BE2C (cell line): ENCODE results near the gene PHLDB1.

Source experiments
- DNase-seq: peaks from one replicate; pipeline ENCODE4 v3.0.0-alpha.2; 2020
- H3K27me3 ChIP-seq: fragments of 250-450 bp; sonication (Bioruptor Pico); 2 replicates; pipeline ENCODE4 v1.5.1; 2020; ENCODE audit warnings: mild to moderate bottlenecking
- H3K36me3 ChIP-seq: fragments of 250-450 bp; sonication (Bioruptor Pico); 2 replicates; pipeline ENCODE4 v1.5.1; 2020; ENCODE audit warnings: mild to moderate bottlenecking
- H3K4me1 ChIP-seq: fragments of 250-450 bp; sonication (Bioruptor Pico); 2 replicates; pipeline ENCODE4 v1.5.1; 2020
- H3K4me3 ChIP-seq: 2 replicates; pipeline ENCODE4 v1.5.1; 2011; ENCODE audit warnings: low read depth, low read length
- H3K9me3 ChIP-seq: fragments of 250-450 bp; sonication (Bioruptor Pico); 2 replicates; pipeline ENCODE4 v1.5.1; 2020
- TF ChIP-seq, protein P1 (sequence below): IDR thresholded peaks from 2 replicates; pipeline ENCODE4 v1.5.1; 2012; ENCODE audit warnings: mild to moderate bottlenecking, low read depth, low read length

The PHLDB1 gene

GRCh38 chr11:118629761-118630661 lies 22.6 kb downstream of the PHLDB1 start:
- no peak for DNase-seq
- TF ChIP-seq, protein P1, sequence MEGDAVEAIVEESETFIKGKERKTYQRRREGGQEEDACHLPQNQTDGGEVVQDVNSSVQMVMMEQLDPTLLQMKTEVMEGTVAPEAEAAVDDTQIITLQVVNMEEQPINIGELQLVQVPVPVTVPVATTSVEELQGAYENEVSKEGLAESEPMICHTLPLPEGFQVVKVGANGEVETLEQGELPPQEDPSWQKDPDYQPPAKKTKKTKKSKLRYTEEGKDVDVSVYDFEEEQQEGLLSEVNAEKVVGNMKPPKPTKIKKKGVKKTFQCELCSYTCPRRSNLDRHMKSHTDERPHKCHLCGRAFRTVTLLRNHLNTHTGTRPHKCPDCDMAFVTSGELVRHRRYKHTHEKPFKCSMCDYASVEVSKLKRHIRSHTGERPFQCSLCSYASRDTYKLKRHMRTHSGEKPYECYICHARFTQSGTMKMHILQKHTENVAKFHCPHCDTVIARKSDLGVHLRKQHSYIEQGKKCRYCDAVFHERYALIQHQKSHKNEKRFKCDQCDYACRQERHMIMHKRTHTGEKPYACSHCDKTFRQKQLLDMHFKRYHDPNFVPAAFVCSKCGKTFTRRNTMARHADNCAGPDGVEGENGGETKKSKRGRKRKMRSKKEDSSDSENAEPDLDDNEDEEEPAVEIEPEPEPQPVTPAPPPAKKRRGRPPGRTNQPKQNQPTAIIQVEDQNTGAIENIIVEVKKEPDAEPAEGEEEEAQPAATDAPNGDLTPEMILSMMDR: no peak
- Histone ChIP-seq H3K27me3 (no peaks in the 10 kb centered on the region), H3K36me3 (peaks cover 49% of the 10 kb centered on the region), H3K4me1 (peaks cover 21% of the 10 kb centered on the region), H3K9me3 (no peaks in the 10 kb centered on the region), H3K4me3 (no peak overlapping the region)

DNA sequence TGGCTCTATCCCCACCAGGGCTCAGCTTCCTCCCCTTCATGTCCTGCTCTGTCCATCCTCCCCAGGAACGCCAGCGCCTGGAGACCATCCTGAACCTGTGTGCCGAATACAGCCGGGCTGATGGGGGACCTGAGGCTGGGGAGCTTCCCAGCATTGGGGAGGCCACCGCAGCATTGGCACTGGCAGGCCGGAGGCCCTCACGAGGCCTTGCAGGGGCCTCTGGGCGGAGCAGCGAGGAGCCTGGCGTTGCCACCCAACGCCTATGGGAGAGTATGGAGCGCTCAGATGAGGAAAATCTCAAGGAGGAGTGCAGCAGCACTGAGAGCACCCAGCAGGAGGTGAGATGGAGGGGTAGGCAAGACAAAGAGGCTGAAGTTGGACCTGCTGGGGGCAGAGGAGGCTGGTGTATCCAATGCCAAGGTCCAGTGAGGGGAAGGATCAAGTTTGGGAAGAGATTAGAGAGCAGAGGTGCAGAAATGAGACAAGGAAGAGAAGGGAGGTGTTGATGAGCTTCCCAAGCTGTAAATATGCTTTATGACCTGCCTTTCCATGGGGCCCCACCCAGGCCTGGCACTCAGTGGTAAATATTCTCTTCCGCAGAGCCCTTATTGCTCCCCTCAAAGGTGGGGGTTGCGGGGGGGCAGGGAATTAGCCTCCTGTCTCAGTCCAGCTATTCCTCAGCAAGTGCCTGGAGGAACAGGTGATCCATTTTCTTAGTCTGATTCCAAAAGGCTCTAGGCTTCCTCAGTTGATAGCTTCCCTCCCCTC lies 23.9 kb downstream of the PHLDB1 start:
- TF ChIP-seq, protein P1: no peak
- Histone ChIP-seq H3K9me3 (no peaks in the 10 kb centered on the region), H3K4me3 (no peak overlapping the region), H3K4me1 (peaks cover 18% of the 10 kb centered on the region), H3K36me3 (peaks cover 47% of the 10 kb centered on the region), H3K27me3 (no peaks in the 10 kb centered on the region)
- DNase-seq: no peak

DNA sequence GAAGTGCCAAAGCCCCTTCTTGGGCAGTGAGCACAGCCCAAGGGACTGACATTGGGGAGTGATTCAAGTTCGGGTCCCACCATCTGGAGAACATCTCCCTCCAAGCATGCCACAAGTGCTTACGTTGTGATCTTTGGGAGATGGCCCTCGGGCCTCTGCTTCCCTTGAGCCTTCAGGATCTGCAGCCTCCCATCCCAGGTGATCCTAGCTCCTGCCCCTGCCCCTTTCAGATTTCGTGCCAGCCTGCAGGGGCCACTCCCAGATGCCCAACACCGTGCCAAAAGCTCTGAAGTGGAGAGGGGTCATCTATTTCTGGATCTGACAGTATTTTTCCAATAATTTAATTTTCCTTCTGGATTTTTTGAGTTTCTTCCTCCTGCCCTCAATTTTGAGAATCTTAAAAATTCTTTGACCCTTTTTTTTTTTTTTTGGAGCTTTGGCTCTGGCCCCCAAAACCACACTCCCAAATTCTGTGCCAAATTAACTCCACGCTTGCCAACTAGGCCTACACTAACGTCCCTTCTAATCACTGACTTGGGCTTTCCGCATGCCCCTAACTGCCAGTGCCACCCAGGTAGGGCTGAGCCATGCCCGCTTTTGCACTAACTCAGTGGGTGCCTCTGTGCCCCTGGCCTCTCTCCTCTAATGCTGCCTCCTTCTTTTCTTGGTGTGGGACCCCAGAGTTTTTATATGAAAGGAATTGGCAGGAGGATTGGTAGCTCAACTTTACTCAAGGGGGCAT lies 25.3 kb downstream of the PHLDB1 start:
- no peak for DNase-seq
- peaks cover 18% of the 10 kb centered on the region for H3K4me1 ChIP-seq
- TF ChIP-seq, protein P1: no peak
- H3K36me3 ChIP-seq: peaks cover 41% of the 10 kb centered on the region
- H3K27me3 ChIP-seq: no peaks in the 10 kb centered on the region
- H3K9me3 ChIP-seq: no peaks in the 10 kb centered on the region
- no peak overlapping the region for H3K4me3 ChIP-seq

- Histone ChIP-seq H3K4me3 (no peak overlapping the region), H3K27me3 (no peaks in the 10 kb centered on the region), H3K4me1 (peaks cover 18% of the 10 kb centered on the region), H3K9me3 (no peaks in the 10 kb centered on the region), H3K36me3 (peaks cover 35% of the 10 kb centered on the region)
- DNase-seq: no peak
- TF ChIP-seq, protein P1: no peak
Measured at GRCh38 chr11:118633319-118633690, 25.9 kb downstream of the PHLDB1 start.

- H3K4me1 ChIP-seq: peaks cover 18% of the 10 kb centered on the region
- peaks cover 28% of the 10 kb centered on the region for H3K36me3 ChIP-seq
- H3K9me3 ChIP-seq: no peaks in the 10 kb centered on the region
- no peak overlapping the region for H3K4me3 ChIP-seq
- TF ChIP-seq, protein P1: no peak
- no peaks in the 10 kb centered on the region for H3K27me3 ChIP-seq
- DNase-seq: no peak
Measured at GRCh38 chr11:118633979-118634378, 26.6 kb downstream of the PHLDB1 start.
